ENCODE results near the gene RRAGC. TPM values are rescaled to one million over a fixed set of nuclear protein-coding genes. Genes with fewer than 3 reads are reported as not detected.

RRAGC gene
- total RNA-seq, 3 donors from 2014 or later, result 19.2 to 34.9 (median 19.7) TPM

DNA sequence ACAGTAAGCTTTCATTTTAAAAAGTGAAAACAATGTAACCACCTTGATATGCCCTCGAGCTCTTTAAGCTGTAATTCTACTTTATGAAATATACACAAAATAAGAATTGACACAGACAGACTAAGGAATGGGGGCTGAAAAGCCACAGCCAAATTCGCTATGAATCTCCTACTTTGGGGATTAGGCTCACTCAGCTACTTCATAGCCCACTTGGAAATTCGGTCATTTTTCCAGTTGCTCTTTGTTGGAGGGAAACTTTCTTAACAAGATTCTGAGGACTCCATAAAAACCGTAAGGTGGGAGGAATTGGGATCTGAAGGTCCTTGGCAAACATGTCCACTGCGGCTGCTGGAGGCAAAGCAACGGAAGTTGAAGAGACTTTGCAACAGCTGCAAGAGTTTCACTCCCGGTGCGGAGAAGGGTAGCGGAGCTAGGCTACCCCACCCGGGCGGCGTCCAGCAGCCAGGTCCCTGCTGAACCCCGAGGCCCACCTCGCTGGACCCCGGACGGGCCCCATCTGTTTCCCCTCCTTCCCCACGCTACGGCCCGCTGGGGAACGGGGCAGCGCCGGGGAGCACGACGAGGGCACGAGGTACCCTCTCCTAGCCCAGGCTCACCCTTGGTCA is 12.9 kb upstream of the RRAGC start:
- intact Hi-C loops (cut with DNase I; ENCODE audit: low total_unique reads), result no loop called here
- Histone ChIP-seq H3K9me3 (no peaks in the 10 kb centered on the region), H3K4me3 (peak overlapping the region; percentile 84 to 90 (median 84)), H3K36me3 (no peaks in the 10 kb centered on the region), H3K27ac (peak overlapping the region; percentile 75 to 80), H3K4me1 (peaks cover 7 to 10% of the 10 kb centered on the region in 2 donors), H3K27me3 (no peaks in the 10 kb centered on the region)
- DNase-seq (ENCODE audit: low spot score in 2 of 2), result no peak
- TF ChIP-seq POLR2AphosphoS5 (IDR thresholded peaks at IDR 0.05), result no peak

DNA sequence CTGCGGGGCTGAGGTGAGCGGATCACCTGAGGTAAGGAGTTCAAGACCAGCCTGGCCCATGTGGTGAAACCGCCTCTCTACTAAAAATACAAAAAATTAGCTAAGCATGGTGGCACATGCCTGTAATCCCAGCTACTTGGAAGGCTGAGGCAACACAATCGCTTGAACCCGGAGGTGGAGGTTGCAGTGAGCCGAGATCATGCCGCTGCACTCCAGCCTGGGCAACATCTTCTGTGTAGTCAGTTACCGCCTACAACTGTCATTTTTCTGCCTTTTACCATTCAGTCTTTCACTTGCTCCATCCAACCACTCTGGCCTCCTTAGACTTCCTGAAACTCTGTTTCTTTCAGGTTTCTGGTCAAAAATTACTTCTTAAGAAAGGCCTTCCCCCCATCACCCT is 11.4 kb upstream of the RRAGC start:
- peaks cover 7 to 10% of the 10 kb centered on the region in 2 donors for H3K4me1 ChIP-seq
- intact Hi-C loops (cut with DNase I; ENCODE audit: low total_unique reads), result no loop called here
- no peak overlapping the region for H3K27ac ChIP-seq
- no peaks in the 10 kb centered on the region for H3K36me3 ChIP-seq
- no peaks in the 10 kb centered on the region for H3K9me3 ChIP-seq
- TF ChIP-seq, protein P1, sequence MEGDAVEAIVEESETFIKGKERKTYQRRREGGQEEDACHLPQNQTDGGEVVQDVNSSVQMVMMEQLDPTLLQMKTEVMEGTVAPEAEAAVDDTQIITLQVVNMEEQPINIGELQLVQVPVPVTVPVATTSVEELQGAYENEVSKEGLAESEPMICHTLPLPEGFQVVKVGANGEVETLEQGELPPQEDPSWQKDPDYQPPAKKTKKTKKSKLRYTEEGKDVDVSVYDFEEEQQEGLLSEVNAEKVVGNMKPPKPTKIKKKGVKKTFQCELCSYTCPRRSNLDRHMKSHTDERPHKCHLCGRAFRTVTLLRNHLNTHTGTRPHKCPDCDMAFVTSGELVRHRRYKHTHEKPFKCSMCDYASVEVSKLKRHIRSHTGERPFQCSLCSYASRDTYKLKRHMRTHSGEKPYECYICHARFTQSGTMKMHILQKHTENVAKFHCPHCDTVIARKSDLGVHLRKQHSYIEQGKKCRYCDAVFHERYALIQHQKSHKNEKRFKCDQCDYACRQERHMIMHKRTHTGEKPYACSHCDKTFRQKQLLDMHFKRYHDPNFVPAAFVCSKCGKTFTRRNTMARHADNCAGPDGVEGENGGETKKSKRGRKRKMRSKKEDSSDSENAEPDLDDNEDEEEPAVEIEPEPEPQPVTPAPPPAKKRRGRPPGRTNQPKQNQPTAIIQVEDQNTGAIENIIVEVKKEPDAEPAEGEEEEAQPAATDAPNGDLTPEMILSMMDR (IDR thresholded peaks at IDR 0.05), result no peak
- no peaks in the 10 kb centered on the region for H3K27me3 ChIP-seq
- no peak for DNase-seq (ENCODE audit: low spot score in 2 of 2)
- H3K4me3 ChIP-seq, result no peak overlapping the region

DNA sequence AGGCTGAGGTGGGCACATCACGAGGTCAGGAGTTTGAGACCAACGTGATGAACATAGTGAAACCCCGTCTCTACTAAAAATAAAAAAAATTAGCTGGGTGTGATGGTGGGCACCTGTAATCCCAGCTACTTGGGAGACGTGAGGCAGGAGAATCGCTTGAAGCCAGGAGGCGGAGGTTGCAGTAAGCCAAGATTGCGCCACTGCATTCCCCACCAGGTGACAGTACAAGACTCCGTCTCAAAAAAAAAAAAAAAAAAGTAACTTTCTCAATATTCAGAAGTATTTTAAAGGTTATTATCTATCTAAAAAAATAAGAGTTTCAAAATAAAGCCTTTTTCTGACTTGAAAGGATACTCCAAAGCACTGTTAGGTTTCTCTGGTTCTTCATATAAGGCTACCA is 7.6 kb upstream of the RRAGC start:
- H3K4me1 ChIP-seq, result peaks cover 2 to 7% of the 10 kb centered on the region in 2 donors
- TF ChIP-seq POLR2A (IDR thresholded peaks at IDR 0.05) (no peak), POLR2AphosphoS5 (IDR thresholded peaks at IDR 0.05) (no peak)
- TF ChIP-seq, protein P1 (IDR thresholded peaks at IDR 0.05), result no peak
- H3K9me3 ChIP-seq, result no peaks in the 10 kb centered on the region
- intact Hi-C loops (cut with DNase I; ENCODE audit: low total_unique reads), result no loop called here
- H3K27ac ChIP-seq, result no peak overlapping the region
- no peaks in the 10 kb centered on the region for H3K36me3 ChIP-seq
- H3K4me3 ChIP-seq, result no peak overlapping the region
- no peak for DNase-seq (ENCODE audit: low spot score in 2 of 2)
- H3K27me3 ChIP-seq, result no peaks in the 10 kb centered on the region

DNA sequence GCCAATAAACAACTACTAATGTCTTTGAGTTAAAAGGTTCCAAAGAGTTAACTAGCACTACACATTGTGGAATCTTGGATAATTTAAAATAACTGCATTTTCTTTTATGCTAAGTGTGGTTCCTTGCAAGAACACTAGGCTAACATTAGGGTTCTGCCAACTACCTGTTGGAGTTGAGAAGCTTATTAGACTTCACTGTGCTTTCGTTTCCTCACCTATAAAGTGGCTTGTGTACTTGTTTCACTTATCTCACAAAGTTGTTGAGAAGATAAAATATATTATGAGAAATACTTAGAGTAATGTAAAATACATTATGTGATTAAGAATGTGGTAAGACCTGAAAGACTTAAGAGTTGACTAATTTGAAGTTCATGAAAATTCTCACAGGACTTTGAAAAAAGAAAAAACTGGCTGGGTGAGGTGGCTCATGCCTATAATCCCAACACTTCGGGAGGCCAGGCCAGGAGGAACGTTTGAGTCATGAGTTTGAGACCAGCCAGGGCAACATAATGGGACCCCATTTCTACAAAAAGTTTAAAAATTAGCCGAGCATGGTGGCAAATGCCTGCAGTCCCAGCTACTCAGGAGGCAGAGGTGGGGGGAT is 5.6 kb upstream of the RRAGC start:
- no peak overlapping the region for H3K4me3 ChIP-seq
- H3K9me3 ChIP-seq, result no peaks in the 10 kb centered on the region
- H3K4me1 ChIP-seq, result peaks cover 0 to 6% of the 10 kb centered on the region in 2 donors
- no peaks in the 10 kb centered on the region for H3K36me3 ChIP-seq
- no peak overlapping the region for H3K27ac ChIP-seq
- intact Hi-C loops (cut with DNase I; ENCODE audit: low total_unique reads), result no loop called here
- TF ChIP-seq POLR2AphosphoS5 (IDR thresholded peaks at IDR 0.05), result no peak
- TF ChIP-seq, protein P1 (IDR thresholded peaks at IDR 0.05), result no peak
- H3K27me3 ChIP-seq, result no peaks in the 10 kb centered on the region
- DNase-seq (ENCODE audit: low spot score in 2 of 2), result no peak

DNA sequence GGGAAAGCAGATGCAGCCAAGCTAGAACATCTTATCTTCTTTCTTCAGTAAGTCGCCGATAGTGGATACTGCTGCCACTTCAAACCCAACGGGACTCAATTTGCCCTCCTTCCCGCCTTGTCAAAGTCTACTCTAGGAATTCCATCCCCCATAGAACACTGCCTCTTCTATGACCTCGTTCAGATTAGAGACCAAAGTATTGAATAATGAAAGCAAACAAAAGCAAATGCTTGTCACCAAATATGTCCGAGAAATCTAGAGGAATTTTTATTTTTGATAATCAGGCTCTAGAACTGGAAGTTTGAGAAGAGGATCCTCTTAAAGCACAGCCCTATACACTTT is 853 bp upstream of the RRAGC start:
- H3K27ac ChIP-seq, result peak overlapping the region; percentile 86 to 96
- TF ChIP-seq POLR2A (IDR thresholded peaks at IDR 0.05) (no peak), POLR2AphosphoS5 (IDR thresholded peaks at IDR 0.05) (no peak)
- TF ChIP-seq, protein P1 (IDR thresholded peaks at IDR 0.05), result no peak
- no peak for DNase-seq (ENCODE audit: low spot score in 2 of 2)
- no peaks in the 10 kb centered on the region for H3K27me3 ChIP-seq
- no peaks in the 10 kb centered on the region for H3K36me3 ChIP-seq
- peak overlapping the region; percentile 80 to 93 (median 92) for H3K4me3 ChIP-seq
- H3K9me3 ChIP-seq, result no peaks in the 10 kb centered on the region
- H3K4me1 ChIP-seq, result peaks cover 0 to 6% of the 10 kb centered on the region in 2 donors
- intact Hi-C loops (cut with DNase I; ENCODE audit: low total_unique reads), result no loop called here
